ENCODE measurements around the gene ZNF765.
"Not testable (repeated sequence)": the region's sequence is repeated elsewhere in the genome, so short reads cannot be mapped to it uniquely, and the experiment has no call there.

Gene ZNF765

GRCh38 chr19:53420520-53421315 is 25.8 kb downstream of the ZNF765 start:
- DNase-seq (ENCODE audit: extremely low read depth in 1 of 2, low read depth in 1 of 2): not testable (repeated sequence)

- no peak for DNase-seq (ENCODE audit: extremely low read depth in 1 of 2, low read depth in 1 of 2)
These were observed 27.6 kb downstream of the ZNF765 start for GRCh38 chr19:53422551-53422950.

- not testable (repeated sequence) for DNase-seq (ENCODE audit: extremely low read depth in 1 of 2, low read depth in 1 of 2)
These were observed 28.1 kb downstream of the ZNF765 start for GRCh38 chr19:53423074-53423473.

GRCh38 chr19:53423680-53424079 is 28.7 kb downstream of the ZNF765 start:
- not testable (repeated sequence) for DNase-seq (ENCODE audit: extremely low read depth in 1 of 2, low read depth in 1 of 2)

- DNase-seq (ENCODE audit: extremely low read depth in 1 of 2, low read depth in 1 of 2): peak in 1 of 2 donors; percentile 41
These were observed 30.1 kb downstream of the ZNF765 start for GRCh38 chr19:53424968-53425597.

GRCh38 chr19:53431399-53432087 is 36.6 kb downstream of the ZNF765 start, which contains the start of gene ZNF761:
ZNF761 (plus strand) TSS chr19:53431984; CDS start chr19:53447269, 15,285 bp downstream.
- peak; percentile 90 to 93 for DNase-seq (ENCODE audit: extremely low read depth in 1 of 2, low read depth in 1 of 2)

- no peak for DNase-seq (ENCODE audit: extremely low read depth in 1 of 2, low read depth in 1 of 2)
These were observed 37.2 kb downstream of the ZNF765 start for GRCh38 chr19:53432088-53432661.

- not testable (repeated sequence) for DNase-seq (ENCODE audit: extremely low read depth in 1 of 2, low read depth in 1 of 2)
These were observed 48.9 kb downstream of the ZNF765 start for GRCh38 chr19:53443809-53444208.

GRCh38 chr19:53447196-53447595 is 52.2 kb downstream of the ZNF765 start:
- DNase-seq (ENCODE audit: extremely low read depth in 1 of 2, low read depth in 1 of 2): not testable (repeated sequence)

- DNase-seq (ENCODE audit: extremely low read depth in 1 of 2, low read depth in 1 of 2): no peak
These were observed 60.9 kb downstream of the ZNF765 start for GRCh38 chr19:53455828-53456227.

GRCh38 chr19:53460131-53460721 is 65.3 kb downstream of the ZNF765 start:
- DNase-seq (ENCODE audit: extremely low read depth in 1 of 2, low read depth in 1 of 2): not testable (repeated sequence)

GRCh38 chr19:53461866-53462265 is 66.9 kb downstream of the ZNF765 start:
- DNase-seq (ENCODE audit: extremely low read depth in 1 of 2, low read depth in 1 of 2): no peak

- DNase-seq (ENCODE audit: extremely low read depth in 1 of 2, low read depth in 1 of 2): no peak
These were observed 67.9 kb downstream of the ZNF765 start for GRCh38 chr19:53462861-53463260.

- DNase-seq (ENCODE audit: extremely low read depth in 1 of 2, low read depth in 1 of 2): no peak
These were observed 68.3 kb downstream of the ZNF765 start for GRCh38 chr19:53463263-53463662.

- DNase-seq (ENCODE audit: extremely low read depth in 1 of 2, low read depth in 1 of 2): no peak
These were observed 72.0 kb downstream of the ZNF765 start for GRCh38 chr19:53466726-53467484.

GRCh38 chr19:53467485-53468262 is 72.7 kb downstream of the ZNF765 start, which contains the start of gene ZNF813:
ZNF813 (plus strand) TSS chr19:53467733; CDS start chr19:53483823, 16,090 bp downstream.
- peak; percentile 84 to 91 for DNase-seq (ENCODE audit: extremely low read depth in 1 of 2, low read depth in 1 of 2)

- not testable (repeated sequence) for DNase-seq (ENCODE audit: extremely low read depth in 1 of 2, low read depth in 1 of 2)
These were observed 73.7 kb downstream of the ZNF765 start for GRCh38 chr19:53468628-53469027.

GRCh38 chr19:53471916-53472315 is 77.0 kb downstream of the ZNF765 start:
- DNase-seq (ENCODE audit: extremely low read depth in 1 of 2, low read depth in 1 of 2): no peak

GRCh38 chr19:53474832-53475231 is 79.9 kb downstream of the ZNF765 start:
- not testable (repeated sequence) for DNase-seq (ENCODE audit: extremely low read depth in 1 of 2, low read depth in 1 of 2)
